ENCODE measurements around the gene RGS6.

RGS6 gene

DNA sequence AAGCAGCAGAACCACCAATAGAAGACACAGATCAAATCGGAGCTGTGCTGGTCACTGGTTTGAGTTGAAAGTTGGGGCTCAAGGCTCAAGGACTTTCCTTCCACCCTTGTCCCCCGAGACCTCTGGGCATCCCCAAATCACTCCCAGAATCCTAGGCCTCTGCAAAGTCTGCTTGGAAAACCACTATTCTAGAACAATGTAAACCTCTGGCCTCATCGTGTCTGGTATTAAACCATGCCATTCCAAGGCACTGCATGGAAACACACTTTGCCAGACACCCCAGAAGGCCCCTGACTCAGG lies 673.6 kb downstream of the RGS6 start:
- H3K4me1 ChIP-seq (ENCODE audit: control insufficient read depth in 1 of 2, insufficient read depth in 2 of 2, low read length in 2 of 2): peaks cover 8 to 23% of the 10 kb centered on the region in 2 experiments
- no peak overlapping the region for H2BK12ac ChIP-seq (ENCODE audit: low read length)
- no peak overlapping the region for H2BK5ac ChIP-seq (ENCODE audit: low read depth, low read length, poor library complexity)
- WGBS (ENCODE audit: extremely low coverage, insufficient coverage, insufficient read length): no CpG with 5 or more reads among the region's 3 CpGs
- no peak overlapping the region for H4K8ac ChIP-seq (ENCODE audit: low read depth, low read length)
- H3K4me3 ChIP-seq (ENCODE audit: low read depth, low read length): no peak overlapping the region
- H4K91ac ChIP-seq (ENCODE audit: low read depth, low read length): no peak overlapping the region
- no peak overlapping the region for H2BK120ac ChIP-seq (ENCODE audit: insufficient read depth, low read length, poor library complexity)
- H4K12ac ChIP-seq (ENCODE audit: low read depth, low read length): no peak overlapping the region
- H3K14ac ChIP-seq (ENCODE audit: low read length): no peak overlapping the region
- H3K36me3 ChIP-seq (ENCODE audit: control insufficient read depth in 1 of 2, insufficient read depth in 2 of 2, low read length in 2 of 2): no peaks in the 10 kb centered on the region
- H2AFZ ChIP-seq (ENCODE audit: insufficient read depth, low read length, poor library complexity): no peak overlapping the region
- H3K9ac ChIP-seq (ENCODE audit: low read length): no peak overlapping the region
- H3K27me3 ChIP-seq (ENCODE audit: insufficient read depth, low read length): no peaks in the 10 kb centered on the region
- no peak overlapping the region for H3K18ac ChIP-seq (ENCODE audit: low read length)
- no peaks in the 10 kb centered on the region for H3K79me2 ChIP-seq (ENCODE audit: control insufficient read depth, insufficient read depth, low read length, poor library complexity)
- H3K4ac ChIP-seq (ENCODE audit: low read depth, low read length): no peak overlapping the region
- H3K23ac ChIP-seq (ENCODE audit: low read length): no peak overlapping the region
- H3K9me3 ChIP-seq (ENCODE audit: insufficient read depth, low read depth, low read length): peaks cover 4% of the 10 kb centered on the region
- peaks cover 4% of the 10 kb centered on the region for H3K79me1 ChIP-seq (ENCODE audit: low read length)
- DNase-seq: no peak
- no peak overlapping the region for H2AK5ac ChIP-seq (ENCODE audit: low read length)
- H3K4me2 ChIP-seq (ENCODE audit: low read length): no peak overlapping the region
- no peak overlapping the region for H3K27ac ChIP-seq (ENCODE audit: low read depth, low read length)

DNA sequence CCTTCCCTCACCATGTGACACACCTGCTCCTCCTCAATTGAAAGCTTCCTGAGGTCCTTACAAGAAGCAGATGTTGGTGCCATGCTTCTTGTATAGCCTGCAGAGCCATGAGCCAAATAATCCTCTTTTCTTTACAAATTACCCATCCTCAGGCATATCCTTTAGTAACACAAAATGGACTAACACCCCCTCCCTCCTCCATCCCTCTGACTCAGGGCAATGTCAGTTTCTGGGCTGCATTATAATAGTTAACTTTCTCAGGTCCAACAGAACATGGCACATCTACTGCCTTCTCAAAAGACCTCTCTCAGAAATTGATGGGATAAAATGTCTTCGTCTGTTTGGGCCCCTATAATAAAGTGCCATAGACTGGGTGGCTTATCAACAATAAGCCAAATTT lies 674.6 kb downstream of the RGS6 start:
- Histone ChIP-seq H3K36me3 (ENCODE audit: control insufficient read depth in 1 of 2, insufficient read depth in 2 of 2, low read length in 2 of 2) (no peaks in the 10 kb centered on the region), H3K4me3 (ENCODE audit: low read depth, low read length) (no peak overlapping the region), H3K9ac (ENCODE audit: low read length) (no peak overlapping the region), H3K79me1 (ENCODE audit: low read length) (peaks cover 4% of the 10 kb centered on the region), H2BK120ac (ENCODE audit: insufficient read depth, low read length, poor library complexity) (no peak overlapping the region), H2AFZ (ENCODE audit: insufficient read depth, low read length, poor library complexity) (no peak overlapping the region), H3K27ac (ENCODE audit: low read depth, low read length) (no peak overlapping the region), H3K4me1 (ENCODE audit: control insufficient read depth in 1 of 2, insufficient read depth in 2 of 2, low read length in 2 of 2) (peaks cover 8 to 23% of the 10 kb centered on the region in 2 experiments), H4K91ac (ENCODE audit: low read depth, low read length) (no peak overlapping the region), H2AK5ac (ENCODE audit: low read length) (no peak overlapping the region), H4K8ac (ENCODE audit: low read depth, low read length) (no peak overlapping the region), H3K27me3 (ENCODE audit: insufficient read depth, low read length) (no peaks in the 10 kb centered on the region), H3K4ac (ENCODE audit: low read depth, low read length) (no peak overlapping the region), H3K18ac (ENCODE audit: low read length) (no peak overlapping the region), H3K23ac (ENCODE audit: low read length) (no peak overlapping the region), H4K12ac (ENCODE audit: low read depth, low read length) (no peak overlapping the region), H2BK12ac (ENCODE audit: low read length) (no peak overlapping the region), H3K79me2 (ENCODE audit: control insufficient read depth, insufficient read depth, low read length, poor library complexity) (no peaks in the 10 kb centered on the region), H3K9me3 (ENCODE audit: insufficient read depth, low read depth, low read length) (peaks cover 4% of the 10 kb centered on the region), H3K4me2 (ENCODE audit: low read length) (no peak overlapping the region), H2BK5ac (ENCODE audit: low read depth, low read length, poor library complexity) (no peak overlapping the region), H3K14ac (ENCODE audit: low read length) (no peak overlapping the region)
- no peak for DNase-seq
- WGBS (ENCODE audit: extremely low coverage, insufficient coverage, insufficient read length): no CpG with 5 or more reads among the region's 1 CpG

DNA sequence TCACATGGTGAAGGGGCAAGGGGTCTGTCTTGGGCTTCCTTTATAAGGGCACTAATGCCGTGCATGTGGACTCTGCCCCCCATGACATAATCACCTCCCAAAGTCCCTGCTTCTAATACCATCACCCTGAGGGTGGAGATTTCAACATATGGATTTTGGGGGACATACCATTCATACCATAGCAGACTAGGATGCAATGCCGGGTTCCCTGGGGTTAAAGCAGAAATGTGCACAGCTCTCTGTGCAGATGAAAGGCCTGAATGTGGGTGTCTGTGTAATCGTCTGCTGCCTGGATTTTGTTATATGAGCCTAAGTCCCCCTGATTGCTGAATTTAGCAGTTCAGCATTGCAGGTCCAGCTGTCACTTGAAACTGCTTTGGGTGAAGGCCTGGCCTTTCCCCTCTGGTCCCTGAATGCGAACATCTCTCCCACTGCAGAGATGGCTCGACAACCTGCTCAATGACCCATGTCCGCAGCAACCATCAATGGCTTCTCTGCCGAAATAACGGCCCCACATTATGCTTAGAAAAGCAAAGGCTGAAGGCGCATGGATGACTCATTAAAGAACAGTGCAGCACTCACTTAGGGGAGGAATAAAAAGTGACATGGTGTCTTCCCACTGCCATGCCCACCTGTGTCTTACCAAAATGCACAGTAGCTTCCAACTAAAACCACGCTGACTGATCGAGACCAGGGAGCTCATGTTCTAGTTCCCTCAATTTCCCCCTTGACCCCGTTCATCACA lies 675.3 kb downstream of the RGS6 start:
- Histone ChIP-seq H3K36me3 (ENCODE audit: control insufficient read depth in 1 of 2, insufficient read depth in 2 of 2, low read length in 2 of 2) (no peaks in the 10 kb centered on the region), H3K4me3 (ENCODE audit: low read depth, low read length) (no peak overlapping the region), H3K4me2 (ENCODE audit: low read length) (no peak overlapping the region), H3K79me2 (ENCODE audit: control insufficient read depth, insufficient read depth, low read length, poor library complexity) (no peaks in the 10 kb centered on the region), H2BK12ac (ENCODE audit: low read length) (no peak overlapping the region), H2AK5ac (ENCODE audit: low read length) (no peak overlapping the region), H3K9ac (ENCODE audit: low read length) (no peak overlapping the region), H4K8ac (ENCODE audit: low read depth, low read length) (no peak overlapping the region), H3K27me3 (ENCODE audit: insufficient read depth, low read length) (no peaks in the 10 kb centered on the region), H4K12ac (ENCODE audit: low read depth, low read length) (no peak overlapping the region), H2AFZ (ENCODE audit: insufficient read depth, low read length, poor library complexity) (no peak overlapping the region), H3K23ac (ENCODE audit: low read length) (no peak overlapping the region), H3K4ac (ENCODE audit: low read depth, low read length) (no peak overlapping the region), H3K14ac (ENCODE audit: low read length) (no peak overlapping the region), H3K18ac (ENCODE audit: low read length) (no peak overlapping the region), H2BK120ac (ENCODE audit: insufficient read depth, low read length, poor library complexity) (no peak overlapping the region), H2BK5ac (ENCODE audit: low read depth, low read length, poor library complexity) (no peak overlapping the region), H4K91ac (ENCODE audit: low read depth, low read length) (no peak overlapping the region), H3K27ac (ENCODE audit: low read depth, low read length) (no peak overlapping the region), H3K4me1 (ENCODE audit: control insufficient read depth in 1 of 2, insufficient read depth in 2 of 2, low read length in 2 of 2) (peaks cover 8 to 22% of the 10 kb centered on the region in 2 experiments), H3K79me1 (ENCODE audit: low read length) (peaks cover 4% of the 10 kb centered on the region), H3K9me3 (ENCODE audit: insufficient read depth, low read depth, low read length) (peaks cover 4% of the 10 kb centered on the region)
- no CpG with 5 or more reads among the region's 12 CpGs for WGBS (ENCODE audit: extremely low coverage, insufficient coverage, insufficient read length)
- DNase-seq: no peak

DNA sequence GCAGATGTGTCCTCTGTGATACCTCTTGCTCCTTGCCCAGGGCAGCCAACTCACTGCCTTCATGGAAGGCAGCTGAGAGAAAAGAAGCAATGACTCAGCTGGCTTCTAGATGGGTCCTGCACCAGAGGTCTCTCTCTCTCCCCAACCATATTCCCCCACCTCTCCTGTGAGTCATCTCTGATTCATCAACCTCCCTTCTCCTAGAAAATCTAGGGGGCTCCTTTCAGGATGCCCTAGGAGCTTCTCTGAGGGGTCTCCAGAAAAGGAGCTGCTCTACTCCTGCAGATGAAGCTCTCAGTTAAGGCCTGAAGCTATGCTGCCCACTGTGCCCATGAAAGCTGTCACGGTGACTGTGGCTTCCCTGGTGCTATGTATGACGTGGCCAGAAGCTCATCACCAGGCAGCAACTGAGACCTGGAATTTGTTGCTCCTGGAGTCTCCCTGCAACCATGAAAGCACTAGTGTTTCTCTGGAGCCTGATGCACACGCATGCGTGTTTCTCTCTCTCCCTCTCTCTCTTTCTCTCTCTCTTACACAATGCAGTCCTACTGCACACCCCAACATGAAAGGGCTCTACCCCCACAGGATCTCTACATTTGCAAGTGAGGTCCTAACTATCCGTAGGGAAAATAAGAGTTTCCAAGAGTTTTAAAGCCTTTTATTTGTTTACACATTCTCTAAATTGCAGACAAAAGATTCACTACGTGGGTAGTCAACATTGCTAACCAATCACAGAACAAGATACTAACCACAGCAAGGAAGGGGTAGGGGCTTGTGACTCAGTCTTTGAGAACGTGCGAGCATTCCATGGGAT lies 676.4 kb downstream of the RGS6 start:
- Histone ChIP-seq H3K18ac (ENCODE audit: low read length) (no peak overlapping the region), H2BK5ac (ENCODE audit: low read depth, low read length, poor library complexity) (no peak overlapping the region), H3K4me2 (ENCODE audit: low read length) (no peak overlapping the region), H3K4ac (ENCODE audit: low read depth, low read length) (no peak overlapping the region), H4K12ac (ENCODE audit: low read depth, low read length) (no peak overlapping the region), H2BK12ac (ENCODE audit: low read length) (peak overlapping the region; percentile 13), H3K4me1 (ENCODE audit: control insufficient read depth in 1 of 2, insufficient read depth in 2 of 2, low read length in 2 of 2) (peaks cover 6 to 18% of the 10 kb centered on the region in 2 experiments), H3K14ac (ENCODE audit: low read length) (no peak overlapping the region), H3K36me3 (ENCODE audit: control insufficient read depth in 1 of 2, insufficient read depth in 2 of 2, low read length in 2 of 2) (no peaks in the 10 kb centered on the region), H3K23ac (ENCODE audit: low read length) (no peak overlapping the region), H3K79me1 (ENCODE audit: low read length) (peaks cover 8% of the 10 kb centered on the region), H3K4me3 (ENCODE audit: low read depth, low read length) (no peak overlapping the region), H3K27me3 (ENCODE audit: insufficient read depth, low read length) (no peaks in the 10 kb centered on the region), H3K27ac (ENCODE audit: low read depth, low read length) (no peak overlapping the region), H2AK5ac (ENCODE audit: low read length) (peak overlapping the region; percentile 20), H3K9me3 (ENCODE audit: insufficient read depth, low read depth, low read length) (peaks cover 4% of the 10 kb centered on the region), H4K91ac (ENCODE audit: low read depth, low read length) (peak overlapping the region; percentile 64), H2AFZ (ENCODE audit: insufficient read depth, low read length, poor library complexity) (no peak overlapping the region), H3K9ac (ENCODE audit: low read length) (no peak overlapping the region), H4K8ac (ENCODE audit: low read depth, low read length) (no peak overlapping the region), H3K79me2 (ENCODE audit: control insufficient read depth, insufficient read depth, low read length, poor library complexity) (no peaks in the 10 kb centered on the region), H2BK120ac (ENCODE audit: insufficient read depth, low read length, poor library complexity) (peak overlapping the region; percentile 56)
- WGBS (ENCODE audit: extremely low coverage, insufficient coverage, insufficient read length): no CpG with 5 or more reads among the region's 8 CpGs
- peak; percentile 55 to 63 for DNase-seq
